Skeletal muscle tissue (tissue), 4 donors: ENCODE measurements around the gene YDJC. TPM values are rescaled to one million over a fixed set of nuclear protein-coding genes. Genes with fewer than 3 reads are reported as not detected.
A peak's percentile ranks its signal among the peaks of the same experiment; 100 is the strongest.

ENCODE experiments used
- H3K27ac ChIP-seq: one replicate; pipeline ENCODE4 v1.7.0; 2013; ENCODE audit warnings: mild to moderate bottlenecking, low read depth, low read length, inconsistent platforms
- H3K27me3 ChIP-seq, 3 donors: one replicate each; pipeline ENCODE4 v1.7.0; 2013; ENCODE audit warnings: low read length in 3 of 3; ENCODE audit not compliant: control insufficient read depth in 3 of 3, insufficient read depth in 3 of 3
- H3K36me3 ChIP-seq, 3 donors: one replicate each; pipeline ENCODE4 v1.7.0; 2013; ENCODE audit warnings: low read length in 3 of 3; ENCODE audit not compliant: control insufficient read depth in 3 of 3, insufficient read depth in 3 of 3
- H3K4me1 ChIP-seq, 3 donors: one replicate each; pipeline ENCODE4 v1.7.0; 2013; ENCODE audit warnings: low read length in 3 of 3, mild to moderate bottlenecking in 3 of 3; ENCODE audit not compliant: control insufficient read depth in 3 of 3, insufficient read depth in 3 of 3
- H3K4me3 ChIP-seq, 3 donors: one replicate each; pipeline ENCODE4 v1.7.0; 2013; ENCODE audit warnings: low read length in 3 of 3
- H3K9ac ChIP-seq, 3 donors: one replicate each; pipeline ENCODE4 v1.7.0; 2013; ENCODE audit warnings: low read length in 3 of 3, mild to moderate bottlenecking in 3 of 3, moderate library complexity in 2 of 3, low read depth in 1 of 3
- H3K9me3 ChIP-seq, 3 donors: one replicate each; pipeline ENCODE4 v1.7.0; 2013; ENCODE audit warnings: low read length in 3 of 3; ENCODE audit not compliant: control insufficient read depth in 3 of 3
- total RNA-seq: library from RNA; depleted of rRNA; stranded (reverse); fragments of >200 nt; gene quantifications from one replicate; pipeline ENCODE4 v1.2.3, GENCODE V29; 2014
- donor health status: Osteomylitis.

Gene YDJC
- total RNA-seq, 1 donor from 2014 or later = 1.0 TPM

GRCh38 chr22:21594865-21595452 lies 34.9 kb downstream of the YDJC start:
- Histone ChIP-seq H3K4me1 (peaks cover 29 to 44% (median 39%) of the 10 kb centered on the region in 3 donors), H3K9me3 (no peaks in the 10 kb centered on the region), H3K36me3 (peaks cover 18 to 28% (median 22%) of the 10 kb centered on the region in 3 donors), H3K27ac (no peak overlapping the region), H3K27me3 (no peaks in the 10 kb centered on the region), H3K4me3 (no peak overlapping the region), H3K9ac (no peak overlapping the region)

GRCh38 chr22:21593406-21594232 lies 36.2 kb downstream of the YDJC start:
- H3K4me3 ChIP-seq = no peak overlapping the region
- no peaks in the 10 kb centered on the region for H3K9me3 ChIP-seq
- H3K27me3 ChIP-seq = no peaks in the 10 kb centered on the region
- H3K27ac ChIP-seq = no peak overlapping the region
- peaks cover 18 to 28% (median 22%) of the 10 kb centered on the region in 3 donors for H3K36me3 ChIP-seq
- H3K4me1 ChIP-seq = peaks cover 29 to 48% (median 43%) of the 10 kb centered on the region in 3 donors
- no peak overlapping the region for H3K9ac ChIP-seq

GRCh38 chr22:21592422-21592821 lies 37.4 kb downstream of the YDJC start:
- H3K27ac ChIP-seq = no peak overlapping the region
- peak overlapping the region in 1 of 3 donors; percentile 28 for H3K9ac ChIP-seq
- H3K36me3 ChIP-seq = peaks cover 18 to 28% (median 22%) of the 10 kb centered on the region in 3 donors
- no peak overlapping the region for H3K4me3 ChIP-seq
- H3K4me1 ChIP-seq = peaks cover 29 to 54% (median 48%) of the 10 kb centered on the region in 3 donors
- no peaks in the 10 kb centered on the region for H3K9me3 ChIP-seq
- no peaks in the 10 kb centered on the region for H3K27me3 ChIP-seq

- H3K27ac ChIP-seq = no peak overlapping the region
- H3K9me3 ChIP-seq = no peaks in the 10 kb centered on the region
- H3K36me3 ChIP-seq = peaks cover 18 to 28% (median 22%) of the 10 kb centered on the region in 3 donors
- H3K27me3 ChIP-seq = no peaks in the 10 kb centered on the region
- no peak overlapping the region for H3K4me3 ChIP-seq
- H3K9ac ChIP-seq = peak overlapping the region in 1 of 3 donors; percentile 25
- H3K4me1 ChIP-seq = peaks cover 29 to 55% (median 48%) of the 10 kb centered on the region in 3 donors
These were observed 38.1 kb downstream of the YDJC start for GRCh38 chr22:21591695-21592094.

- peak overlapping the region in 1 of 3 donors; percentile 25 for H3K9ac ChIP-seq
These were observed 38.8 kb downstream of the YDJC start for GRCh38 chr22:21590809-21591641.

GRCh38 chr22:21589396-21589795 lies 40.4 kb downstream of the YDJC start:
- H3K9me3 ChIP-seq = no peaks in the 10 kb centered on the region
- peaks cover 26 to 49% (median 42%) of the 10 kb centered on the region in 3 donors for H3K4me1 ChIP-seq
- peaks cover 14 to 17% (median 15%) of the 10 kb centered on the region in 3 donors for H3K36me3 ChIP-seq
- H3K4me3 ChIP-seq = no peak overlapping the region
- no peak overlapping the region for H3K27ac ChIP-seq
- no peaks in the 10 kb centered on the region for H3K27me3 ChIP-seq
- H3K9ac ChIP-seq = no peak overlapping the region

More at GRCh38 chr22:21590809-21591641, 38.8 kb downstream of the YDJC start:
- H3K4me1 ChIP-seq = peaks cover 29 to 55% (median 48%) of the 10 kb centered on the region in 3 donors
- H3K27ac ChIP-seq = no peak overlapping the region
- no peak overlapping the region for H3K4me3 ChIP-seq
- H3K36me3 ChIP-seq = peaks cover 18 to 26% (median 22%) of the 10 kb centered on the region in 3 donors
- no peaks in the 10 kb centered on the region for H3K27me3 ChIP-seq
- H3K9me3 ChIP-seq = no peaks in the 10 kb centered on the region

GRCh38 chr22:21587803-21588611 lies 41.8 kb downstream of the YDJC start:
- H3K27me3 ChIP-seq = no peaks in the 10 kb centered on the region
- peaks cover 1 to 3% (median 2%) of the 10 kb centered on the region in 3 donors for H3K36me3 ChIP-seq
- H3K9ac ChIP-seq = no peak overlapping the region
- peaks cover 26 to 39% (median 35%) of the 10 kb centered on the region in 3 donors for H3K4me1 ChIP-seq
- H3K4me3 ChIP-seq = no peak overlapping the region
- no peak overlapping the region for H3K27ac ChIP-seq
- no peaks in the 10 kb centered on the region for H3K9me3 ChIP-seq

GRCh38 chr22:21585389-21585788 lies 44.4 kb downstream of the YDJC start:
- Histone ChIP-seq H3K9ac (no peak overlapping the region), H3K27me3 (no peaks in the 10 kb centered on the region), H3K36me3 (no peaks in the 10 kb centered on the region), H3K4me1 (peaks cover 4 to 18% (median 12%) of the 10 kb centered on the region in 3 donors), H3K4me3 (no peak overlapping the region), H3K9me3 (no peaks in the 10 kb centered on the region), H3K27ac (no peak overlapping the region)
